Fibroblast of pulmonary artery (primary cell): Measurements from ENCODE around the gene ZNF423.

ENCODE experiments used
- DNase-seq: peaks from one replicate; pipeline ENCODE4 v3.0.0-alpha.2; 2010; ENCODE audit warnings: low read depth
- H3K4me3 ChIP-seq: replicated peaks from 2 replicates; pipeline ENCODE4 v1.5.1; 2011; ENCODE audit warnings: low read depth, mild to moderate bottlenecking, control low read depth, low read length, moderate library complexity
- TF ChIP-seq, protein P1 (sequence below): IDR thresholded peaks from 2 replicates; pipeline ENCODE4 v1.5.1; 2011; ENCODE audit warnings: mild to moderate bottlenecking, control low read depth, low read length, inconsistent platforms; ENCODE audit errors: missing control alignments

ZNF423 gene

DNA sequence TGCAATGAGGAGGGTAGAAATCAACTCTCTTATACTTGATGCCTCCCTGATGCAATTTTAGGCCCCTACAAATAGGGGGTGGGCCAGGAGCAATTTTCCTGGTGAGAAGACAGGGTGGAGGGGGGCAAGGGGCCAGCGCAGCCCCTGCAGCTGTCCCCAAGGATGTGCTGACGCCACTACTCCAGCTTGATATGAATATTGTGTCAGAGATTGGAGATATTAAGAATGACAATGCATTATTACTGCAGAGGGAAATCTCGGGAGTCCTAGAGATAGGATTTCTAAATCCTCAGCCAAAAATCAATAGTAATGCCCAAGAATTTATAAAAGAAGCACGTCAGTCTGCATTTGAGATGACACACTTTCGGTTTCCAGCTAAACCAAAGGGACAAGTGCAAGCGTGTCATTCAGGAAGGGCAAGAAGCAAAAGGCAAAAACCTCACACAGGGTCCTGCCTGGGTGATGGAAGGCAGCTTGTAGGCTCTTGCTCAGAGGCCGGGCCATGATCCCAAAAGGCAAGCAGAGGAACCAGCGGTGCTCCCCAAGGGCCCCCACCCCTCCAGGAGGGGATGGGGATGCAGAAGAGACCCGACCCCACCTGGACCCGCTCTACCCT, 303.5 kb downstream of the ZNF423 start:
- H3K4me3 ChIP-seq, result no peak overlapping the region
- DNase-seq, result no peak
- TF ChIP-seq, protein P1, sequence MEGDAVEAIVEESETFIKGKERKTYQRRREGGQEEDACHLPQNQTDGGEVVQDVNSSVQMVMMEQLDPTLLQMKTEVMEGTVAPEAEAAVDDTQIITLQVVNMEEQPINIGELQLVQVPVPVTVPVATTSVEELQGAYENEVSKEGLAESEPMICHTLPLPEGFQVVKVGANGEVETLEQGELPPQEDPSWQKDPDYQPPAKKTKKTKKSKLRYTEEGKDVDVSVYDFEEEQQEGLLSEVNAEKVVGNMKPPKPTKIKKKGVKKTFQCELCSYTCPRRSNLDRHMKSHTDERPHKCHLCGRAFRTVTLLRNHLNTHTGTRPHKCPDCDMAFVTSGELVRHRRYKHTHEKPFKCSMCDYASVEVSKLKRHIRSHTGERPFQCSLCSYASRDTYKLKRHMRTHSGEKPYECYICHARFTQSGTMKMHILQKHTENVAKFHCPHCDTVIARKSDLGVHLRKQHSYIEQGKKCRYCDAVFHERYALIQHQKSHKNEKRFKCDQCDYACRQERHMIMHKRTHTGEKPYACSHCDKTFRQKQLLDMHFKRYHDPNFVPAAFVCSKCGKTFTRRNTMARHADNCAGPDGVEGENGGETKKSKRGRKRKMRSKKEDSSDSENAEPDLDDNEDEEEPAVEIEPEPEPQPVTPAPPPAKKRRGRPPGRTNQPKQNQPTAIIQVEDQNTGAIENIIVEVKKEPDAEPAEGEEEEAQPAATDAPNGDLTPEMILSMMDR, result no peak

DNA sequence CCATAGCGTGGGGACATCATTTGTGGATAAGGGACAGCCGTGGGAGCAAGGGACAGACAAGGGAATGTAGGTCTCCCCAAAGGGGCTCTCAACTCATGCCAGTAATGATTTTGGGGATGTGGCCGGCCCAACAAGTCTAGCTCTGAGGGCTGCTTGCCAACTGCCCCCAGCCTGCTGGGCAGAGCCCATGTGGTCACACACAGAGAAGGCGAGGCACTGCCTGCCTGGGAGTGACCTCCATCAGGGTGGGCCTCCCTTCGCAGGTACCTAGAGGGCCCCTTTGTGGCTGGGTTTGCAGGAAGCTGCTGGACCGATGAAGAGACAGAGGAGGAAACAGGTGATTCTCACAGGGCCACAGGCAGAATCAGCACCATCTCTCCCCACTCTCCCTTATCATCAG, 305.2 kb downstream of the ZNF423 start:
- no peak for DNase-seq
- no peak overlapping the region for H3K4me3 ChIP-seq
- TF ChIP-seq, protein P1, result no peak

DNA sequence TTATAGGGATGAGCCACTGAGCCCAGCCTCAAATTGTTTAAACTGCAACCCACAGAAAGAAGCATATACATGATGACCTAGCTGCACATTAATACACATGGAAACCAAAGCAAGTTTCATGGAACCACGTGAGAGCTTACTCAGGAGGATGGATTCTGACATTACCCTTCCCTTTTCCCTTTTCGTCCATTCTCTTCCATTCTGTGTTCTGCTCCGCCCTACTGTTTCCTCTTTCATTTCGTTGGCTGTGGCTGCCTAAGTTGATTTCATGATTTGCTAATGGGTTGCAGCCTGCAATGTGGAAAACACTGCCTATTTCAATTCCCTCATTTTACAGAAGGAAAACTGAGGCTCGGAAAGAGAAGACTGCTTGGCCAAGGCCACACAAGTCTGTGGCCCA, 305.8 kb downstream of the ZNF423 start:
- H3K4me3 ChIP-seq, result no peak overlapping the region
- TF ChIP-seq, protein P1, result no peak
- no peak for DNase-seq

DNA sequence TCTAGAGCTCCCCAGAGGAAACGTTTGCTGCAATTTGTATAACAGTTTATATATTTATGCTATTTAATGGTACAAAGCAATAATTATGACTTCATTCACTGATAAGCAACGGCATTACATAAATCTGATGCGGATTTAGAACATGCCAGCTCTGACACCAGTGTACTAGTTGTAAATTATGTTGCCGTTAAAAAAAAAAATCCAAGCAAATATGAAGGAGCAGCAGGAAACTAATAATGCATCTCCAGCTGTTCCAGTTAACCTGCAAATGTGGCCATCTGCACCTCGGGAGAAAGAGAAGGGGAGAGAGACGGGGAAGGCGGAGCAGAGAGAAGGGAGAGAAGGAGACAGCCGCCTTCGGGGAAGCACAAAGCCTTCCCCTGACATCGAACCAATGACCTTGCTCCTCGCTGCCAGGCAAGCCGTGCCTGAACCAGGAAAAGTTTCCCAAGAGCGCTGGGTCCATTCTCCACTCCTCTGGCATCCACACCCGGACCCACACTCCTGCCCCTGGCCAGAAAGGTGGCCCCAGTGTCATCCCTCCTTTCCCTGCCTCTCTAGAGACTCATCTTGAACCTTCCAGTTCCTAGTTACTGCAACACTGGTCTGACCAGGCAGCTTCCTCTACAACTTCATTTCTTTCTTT, 307.5 kb downstream of the ZNF423 start:
- no peak for DNase-seq
- TF ChIP-seq, protein P1, result no peak
- no peak overlapping the region for H3K4me3 ChIP-seq

DNA sequence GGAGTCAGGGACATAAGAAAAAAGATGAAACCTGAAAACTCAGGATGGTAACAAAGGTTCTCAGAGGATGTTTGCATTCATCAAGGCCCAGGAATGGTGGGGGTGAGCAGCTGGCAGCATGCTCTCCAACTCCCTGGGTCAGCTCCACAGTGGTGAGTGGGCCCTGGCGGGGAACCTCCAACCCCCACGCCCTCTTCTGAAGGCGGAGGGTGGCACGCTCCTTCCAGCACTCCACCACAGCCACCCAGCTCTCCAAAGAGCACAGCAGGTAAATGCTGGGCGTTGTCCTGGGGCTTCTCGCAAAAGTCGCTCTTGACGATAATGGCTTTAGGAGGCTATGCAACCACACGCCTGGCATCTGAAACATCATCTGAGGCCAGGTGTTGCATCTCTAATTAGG, 308.5 kb downstream of the ZNF423 start:
- no peak overlapping the region for H3K4me3 ChIP-seq
- TF ChIP-seq, protein P1, result no peak
- DNase-seq, result no peak

DNA sequence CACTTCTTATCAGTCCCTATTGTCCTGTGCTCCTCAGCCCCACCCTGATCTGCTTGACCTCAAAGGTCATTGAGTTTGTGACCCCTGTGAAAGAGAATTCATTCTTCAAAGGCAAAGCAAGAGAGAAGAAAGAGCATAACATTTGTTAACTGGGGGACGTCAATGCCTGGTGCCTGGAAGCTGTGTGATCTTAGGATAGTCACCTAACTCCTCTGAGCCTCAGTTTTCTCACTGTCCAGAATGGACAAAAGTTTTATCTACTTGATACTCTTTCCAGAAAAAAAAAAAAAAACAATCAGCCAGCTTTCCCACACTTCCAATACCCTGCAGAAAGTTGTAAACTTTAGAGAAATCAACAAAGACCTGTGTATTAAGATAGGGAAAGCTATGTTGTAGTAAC, 309.2 kb downstream of the ZNF423 start:
- H3K4me3 ChIP-seq, result no peak overlapping the region
- TF ChIP-seq, protein P1, result no peak
- no peak for DNase-seq
